Melanocyte of skin (primary cell): ENCODE data around the gene TEKT3. TPM values are rescaled to one million over a fixed set of nuclear protein-coding genes. Genes with fewer than 3 reads are reported as not detected.

ENCODE experiments used
- small RNA-seq, 2 donors: library from RNA; depleted of rRNA; stranded (forward); fragments of <200 nt; gene quantifications; one replicate each; pipeline ENCODE3, GENCODE V24; 2012
- total RNA-seq, 2 donors: library from RNA; depleted of rRNA; stranded (reverse); fragments of >200 nt; gene quantifications; 2 replicates each; pipeline ENCODE4 v1.2.3, GENCODE V29; 2012

TEKT3 gene
- total RNA-seq = not detected

GRCh38 chr17:15341385-15341849 is at the start of gene TEKT3:
TEKT3 (minus strand) TSS chr17:15341597; CDS start chr17:15331585, 10,012 bp downstream.

GRCh38 chr17:15265131-15265530 is 76.3 kb downstream of the TEKT3 start, which contains the start of gene PMP22:
PMP22 (minus strand) TSS chr17:15265326; CDS start chr17:15260727, 4,599 bp downstream.

Small RNAs within 50 kb of the gene (small RNA-seq; reads per million reads assigned to genes)
- gene RNU6-799P = 0 reads per million in 2 donors

Other genes starting within 250 kb of the TEKT3 start
- 100 to 1,000 TPM; 120 to 169 TPM for gene PMP22, start 76.3 kb downstream of the TEKT3 start, total RNA-seq
- under 1 TPM in 1 of 2 donors, not detected in 1; 0.67 TPM for gene CDRT4, start 126.0 kb upstream of the TEKT3 start, total RNA-seq
- 1 to 10 TPM; 3.4 to 8.0 TPM for gene TVP23C, start 221.9 kb upstream of the TEKT3 start, total RNA-seq